Measurements from ENCODE around the gene SYNCRIP. TPM values are rescaled to one million over a fixed set of nuclear protein-coding genes. Genes with fewer than 3 reads are reported as not detected.
"Not testable (repeated sequence)": the region's sequence is repeated elsewhere in the genome, so short reads cannot be mapped to it uniquely, and the experiment has no call there.

The SYNCRIP gene
- 100 to 1,000 TPM; 138 to 139 TPM for total RNA-seq

- Mint-ChIP-seq H3K36me3 (peaks cover 44% of the 10 kb centered on the region), H3K27ac (peak within 1 kb of the TSS; percentile 98), H3K4me1 (ENCODE audit: low read depth) (peaks cover 39% of the 10 kb centered on the region), H3K9me3 (no peaks in the 10 kb centered on the region), H3K4me3 (peak within 1 kb of the TSS; percentile 86), H3K27me3 (no peaks in the 10 kb centered on the region)
- intact Hi-C loops (cut with micrococcal nuclease), result loop anchor here (1.0 to 5.0 kb wide), 4 partner anchors 27 to 181 kb away; no protein-coding TSS in a partner anchor
- POLR2A ChIA-PET, result interaction anchor here (0.6 to 12.8 kb wide), 5 partner anchors 8 to 49 kb away, joined by 3 to 668 read pairs (median 5); partner anchors contain the start of gene SNX14
- CTCF ChIA-PET, result interaction anchor here (1.4 to 4.5 kb wide), 4 partner anchors 28 to 49 kb away, joined by 5 to 34 read pairs (median 14); partner anchors contain the start of gene SNX14
- DNase-seq, result peak; percentile 98
These were observed at the start of gene SYNCRIP for GRCh38 chr6:85642774-85643536. Gene SYNCRIP (minus strand): TSS chr6:85642886. CDS start chr6:85641439, 1,447 bp downstream.

DNA sequence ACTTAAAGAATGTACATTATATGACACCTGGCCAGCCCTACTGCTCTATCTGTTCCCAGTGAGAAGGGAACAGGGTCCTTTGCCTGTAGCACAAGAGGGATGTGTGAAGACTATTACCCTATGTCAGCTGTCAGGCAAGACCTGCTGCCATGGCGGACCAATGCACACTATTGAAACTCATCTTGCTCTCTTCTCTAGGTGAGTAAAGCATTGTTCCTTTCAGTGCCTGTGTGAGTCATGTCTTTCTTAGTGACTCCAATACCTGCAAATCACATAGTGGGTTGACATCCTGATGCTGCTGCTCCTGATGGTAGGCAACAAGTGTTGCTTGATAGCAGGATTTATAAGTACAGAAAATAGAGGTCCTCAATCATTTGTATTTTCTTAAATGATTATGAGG is 48.8 kb upstream of the SYNCRIP start:
- Mint-ChIP-seq H3K36me3 (no peaks in the 10 kb centered on the region), H3K9me3 (no peaks in the 10 kb centered on the region), H3K27ac (no peak overlapping the region), H3K4me3 (no peak overlapping the region), H3K4me1 (ENCODE audit: low read depth) (no peaks in the 10 kb centered on the region), H3K27me3 (no peaks in the 10 kb centered on the region)
- no peak for DNase-seq
- ChIA-PET POLR2A (no interaction called here), CTCF (no interaction called here)
- intact Hi-C loops (cut with micrococcal nuclease), result no loop called here

GRCh38 chr6:85690071-85690470 is 47.4 kb upstream of the SYNCRIP start:
- Mint-ChIP-seq H3K27ac (no peak overlapping the region), H3K4me1 (ENCODE audit: low read depth) (no peaks in the 10 kb centered on the region), H3K36me3 (no peaks in the 10 kb centered on the region), H3K27me3 (no peaks in the 10 kb centered on the region), H3K9me3 (no peaks in the 10 kb centered on the region), H3K4me3 (no peak overlapping the region)
- POLR2A ChIA-PET, result no interaction called here
- CTCF ChIA-PET, result no interaction called here
- intact Hi-C loops (cut with micrococcal nuclease), result no loop called here
- no peak for DNase-seq

DNA sequence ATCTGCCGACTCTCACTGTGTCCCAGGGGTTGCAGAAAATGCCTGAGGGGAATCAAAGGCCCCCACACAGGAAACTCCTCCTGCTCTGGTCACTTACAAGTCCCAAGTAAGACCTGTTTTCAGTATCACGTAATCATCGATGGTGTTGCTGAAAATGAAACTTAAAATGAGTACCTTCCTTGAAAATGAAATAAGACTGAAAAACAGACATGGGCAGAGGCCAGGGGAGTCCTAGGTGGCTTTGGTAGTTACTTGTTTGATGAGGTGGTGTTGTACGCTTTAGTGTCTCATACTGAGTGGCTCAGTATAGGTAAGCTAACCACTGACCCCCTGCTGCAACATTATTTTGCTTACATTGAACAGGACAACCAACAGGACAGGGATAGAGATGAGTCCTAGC is 43.0 kb upstream of the SYNCRIP start:
- intact Hi-C loops (cut with micrococcal nuclease), result no loop called here
- ChIA-PET POLR2A (no interaction called here), CTCF (no interaction called here)
- DNase-seq, result no peak
- Mint-ChIP-seq H3K4me1 (ENCODE audit: low read depth) (no peaks in the 10 kb centered on the region), H3K27me3 (no peaks in the 10 kb centered on the region), H3K27ac (no peak overlapping the region), H3K4me3 (no peak overlapping the region), H3K9me3 (peaks cover 5% of the 10 kb centered on the region), H3K36me3 (peaks cover 2% of the 10 kb centered on the region)

- intact Hi-C loops (cut with micrococcal nuclease), result no loop called here
- no peak for DNase-seq
- H3K4me3 Mint-ChIP-seq, result no peak overlapping the region
- ChIA-PET POLR2A (no interaction called here), CTCF (no interaction called here)
- peaks cover 5% of the 10 kb centered on the region for H3K9me3 Mint-ChIP-seq
- H3K4me1 Mint-ChIP-seq (ENCODE audit: low read depth), result peaks cover 4% of the 10 kb centered on the region
- no peaks in the 10 kb centered on the region for H3K27me3 Mint-ChIP-seq
- peaks cover 5% of the 10 kb centered on the region for H3K36me3 Mint-ChIP-seq
- no peak overlapping the region for H3K27ac Mint-ChIP-seq
These were observed 42.1 kb upstream of the SYNCRIP start for GRCh38 chr6:85684809-85685171.

GRCh38 chr6:85684133-85684808 is 41.6 kb upstream of the SYNCRIP start:
- H3K36me3 Mint-ChIP-seq, result peaks cover 7% of the 10 kb centered on the region
- H3K27ac Mint-ChIP-seq, result no peak overlapping the region
- H3K4me1 Mint-ChIP-seq (ENCODE audit: low read depth), result peaks cover 6% of the 10 kb centered on the region
- ChIA-PET POLR2A (no interaction called here), CTCF (no interaction called here)
- DNase-seq, result no peak
- intact Hi-C loops (cut with micrococcal nuclease), result no loop called here
- H3K27me3 Mint-ChIP-seq, result no peaks in the 10 kb centered on the region
- no peak overlapping the region for H3K4me3 Mint-ChIP-seq
- peaks cover 5% of the 10 kb centered on the region for H3K9me3 Mint-ChIP-seq

DNA sequence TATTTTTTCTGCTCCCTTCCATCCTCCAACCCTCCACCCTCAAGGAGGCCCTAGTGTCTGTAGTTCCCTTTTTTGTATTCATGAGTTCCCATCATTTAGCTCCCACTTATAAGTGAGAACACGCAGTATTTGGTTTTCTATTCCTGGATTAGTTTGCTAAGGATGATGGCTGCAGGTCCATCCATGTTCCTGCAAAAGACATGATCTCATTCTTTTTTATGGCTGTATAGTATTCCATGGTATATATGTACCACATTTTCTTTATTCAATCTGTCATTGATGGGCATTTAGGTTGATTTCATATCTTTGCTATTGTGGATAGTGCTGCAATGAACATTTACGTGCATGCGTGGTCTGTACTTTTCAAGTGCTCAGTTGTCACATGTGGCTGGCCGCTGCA is 39.2 kb upstream of the SYNCRIP start:
- POLR2A ChIA-PET, result interaction anchor here (1.1 kb wide), 1 partner anchor 39 kb away, joined by 5 read pairs; the partner anchor contains the start of gene SYNCRIP
- H3K27me3 Mint-ChIP-seq; H3K4me1 Mint-ChIP-seq (ENCODE audit: low read depth); CTCF ChIA-PET; H3K27ac Mint-ChIP-seq; H3K4me3 Mint-ChIP-seq; DNase-seq; H3K9me3 Mint-ChIP-seq; intact Hi-C loops (cut with micrococcal nuclease): not testable (repeated sequence)
- peaks cover 24% of the 10 kb centered on the region for H3K36me3 Mint-ChIP-seq

- Mint-ChIP-seq H3K4me3 (peak overlapping the region; percentile 95), H3K27me3 (no peaks in the 10 kb centered on the region), H3K27ac (no peak overlapping the region), H3K9me3 (peaks cover 5% of the 10 kb centered on the region), H3K4me1 (ENCODE audit: low read depth) (peaks cover 19% of the 10 kb centered on the region), H3K36me3 (peaks cover 39% of the 10 kb centered on the region)
- ChIA-PET CTCF (no interaction called here), POLR2A (no interaction called here)
- no peak for DNase-seq
- intact Hi-C loops (cut with micrococcal nuclease), result no loop called here
These were observed 37.7 kb upstream of the SYNCRIP start for GRCh38 chr6:85680388-85680787.

DNA sequence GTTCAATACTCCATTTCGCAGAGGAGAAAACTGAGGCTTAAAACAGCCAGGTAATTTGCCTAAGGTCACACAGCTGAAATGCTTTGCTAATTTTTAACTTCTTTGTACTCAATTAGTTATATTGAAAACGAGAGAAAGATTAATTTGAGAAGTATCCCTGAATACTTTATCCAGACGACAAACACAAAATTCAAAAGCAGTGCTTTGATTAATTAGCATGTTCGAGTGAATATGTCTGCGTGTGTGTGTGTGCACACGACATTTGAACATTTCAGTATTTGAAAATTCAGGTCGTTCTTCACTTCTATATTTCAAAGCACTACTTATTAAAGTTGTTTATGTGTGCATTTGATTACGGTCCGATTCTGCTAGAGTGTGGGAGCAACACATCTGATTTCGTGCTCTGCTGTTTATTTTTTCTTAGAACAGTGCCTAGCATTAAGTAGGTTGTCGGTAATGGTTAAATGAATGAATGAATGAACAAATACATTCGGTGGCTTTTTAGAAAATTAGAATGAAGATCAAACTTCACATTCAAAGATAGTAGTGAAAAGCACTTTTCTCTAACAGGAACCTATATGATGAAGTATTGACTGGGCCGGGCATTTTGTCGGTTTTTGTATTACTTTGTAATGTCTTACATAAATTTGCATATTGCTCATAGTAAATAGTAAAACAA is 36.9 kb upstream of the SYNCRIP start:
- POLR2A ChIA-PET, result interaction anchor here (1.0 to 10.9 kb wide), 9 partner anchors 10 to 230 kb away, joined by 3 to 668 read pairs (median 5); partner anchors contain the start of genes NT5E, SNX14 and SYNCRIP
- CTCF ChIA-PET, result interaction anchor here (3.3 kb wide), 1 partner anchor 38 kb away, joined by 34 read pairs; the partner anchor contains the start of gene SYNCRIP
- peaks cover 27% of the 10 kb centered on the region for H3K4me1 Mint-ChIP-seq (ENCODE audit: low read depth)

DNA sequence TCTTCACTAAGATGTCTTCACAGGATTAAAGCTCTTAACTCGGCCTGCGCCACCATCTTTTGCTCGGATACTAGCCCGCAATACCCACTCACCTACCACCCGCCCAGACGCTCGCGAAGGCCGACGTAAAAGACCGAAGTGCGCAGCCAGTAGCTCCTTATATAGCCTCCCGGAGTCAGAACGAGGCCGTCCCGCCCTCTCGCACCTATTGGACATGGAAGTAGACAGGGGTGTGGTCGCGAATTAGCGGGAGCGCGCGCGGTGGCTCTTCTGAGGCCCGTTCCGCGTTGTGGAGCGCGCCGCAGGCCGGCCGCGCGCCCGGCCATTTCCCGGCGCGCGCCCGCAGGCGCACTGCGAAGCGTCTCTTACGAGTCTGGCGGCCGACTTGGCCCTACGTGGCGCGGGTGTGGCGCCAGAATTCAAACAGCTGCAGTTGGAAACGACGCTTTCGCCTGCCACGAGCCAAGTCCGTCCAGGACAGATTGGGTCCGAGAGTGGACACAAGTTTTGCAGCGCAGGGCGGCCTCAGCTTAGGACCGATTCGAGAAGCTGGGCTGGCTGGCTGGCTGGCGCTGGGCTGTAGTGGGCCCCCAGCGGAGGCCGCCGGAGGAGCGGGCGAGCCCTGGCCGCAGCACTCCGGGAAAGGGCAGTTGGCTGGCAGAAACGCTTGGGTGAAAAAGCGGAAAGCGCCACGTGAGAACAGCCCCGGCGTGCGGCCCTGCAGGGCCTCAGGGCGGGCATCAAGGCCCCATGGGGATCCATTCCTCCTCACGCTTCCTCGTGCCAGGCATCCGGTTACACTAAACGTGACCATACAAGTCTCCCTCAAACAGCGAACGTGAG is 36.1 kb upstream of the SYNCRIP start:
- DNase-seq, result peak; percentile 98
- Mint-ChIP-seq H3K4me1 (ENCODE audit: low read depth) (peaks cover 34% of the 10 kb centered on the region), H3K4me3 (peak overlapping the region; percentile 95), H3K9me3 (peaks cover 5% of the 10 kb centered on the region), H3K27ac (peak overlapping the region; percentile 90), H3K36me3 (peaks cover 53% of the 10 kb centered on the region), H3K27me3 (no peaks in the 10 kb centered on the region)
- intact Hi-C loops (cut with micrococcal nuclease), result loop anchor here (1.0 to 2.0 kb wide), 6 partner anchors 9 to 1730 kb away; partner anchors contain the start of genes CEP162 and ZNF292
- ChIA-PET POLR2A (interaction anchor here (0.6 to 10.9 kb wide), 14 partner anchors 9 to 1911 kb away, joined by 3 to 668 read pairs (median 4); partner anchors contain the start of genes NT5E, ORC3, RARS2 and SNX14), CTCF (interaction anchor here (0.7 to 3.3 kb wide), 5 partner anchors 9 to 86 kb away, joined by 3 to 34 read pairs (median 6); partner anchors contain the start of gene SYNCRIP)

More for the DNA sequence above, 36.9 kb upstream of the SYNCRIP start:
- intact Hi-C loops (cut with micrococcal nuclease), result loop anchor here (1.0 to 2.0 kb wide), 3 partner anchors 1453 to 1729 kb away; partner anchors contain the start of genes CEP162 and ZNF292
- Mint-ChIP-seq H3K9me3 (peaks cover 5% of the 10 kb centered on the region), H3K27me3 (no peaks in the 10 kb centered on the region), H3K36me3 (peaks cover 47% of the 10 kb centered on the region), H3K4me3 (peak overlapping the region; percentile 95), H3K27ac (peak overlapping the region; percentile 90)
- DNase-seq, result no peak

DNA sequence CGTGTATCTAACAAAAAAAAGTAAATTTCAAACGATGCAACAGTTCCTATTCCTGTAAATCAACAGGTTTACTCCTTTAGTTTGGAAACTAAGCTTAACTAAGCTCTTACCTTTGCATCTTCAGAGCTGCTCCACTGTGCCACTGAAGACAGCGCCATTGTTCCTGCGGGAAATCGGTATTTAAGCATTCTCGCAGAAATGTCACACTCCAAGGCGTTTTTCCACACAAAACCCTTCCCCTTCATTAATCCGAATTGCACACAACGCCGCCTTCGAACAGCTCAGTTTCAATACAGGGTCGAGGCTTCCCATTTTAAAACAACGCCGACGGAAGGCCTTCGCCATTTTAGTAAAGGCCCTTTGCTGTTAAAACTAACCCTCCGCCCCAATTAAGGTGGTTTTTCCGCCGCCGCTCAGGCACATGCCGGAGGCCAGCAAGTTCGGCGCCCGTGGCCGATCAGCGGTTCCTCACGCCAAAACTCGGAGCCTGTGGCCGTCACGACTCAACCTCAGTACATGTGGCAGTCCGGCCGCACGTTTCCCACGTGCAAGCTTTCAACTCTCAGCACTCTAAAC is 35.4 kb upstream of the SYNCRIP start:
- POLR2A ChIA-PET, result interaction anchor here (0.6 to 10.9 kb wide), 17 partner anchors 8 to 1911 kb away, joined by 3 to 668 read pairs (median 4); partner anchors contain the start of genes NT5E, ORC3, RARS2 and SNX14
- H3K4me1 Mint-ChIP-seq (ENCODE audit: low read depth), result peaks cover 41% of the 10 kb centered on the region
- H3K4me3 Mint-ChIP-seq, result peak overlapping the region; percentile 95
- H3K27me3 Mint-ChIP-seq, result no peaks in the 10 kb centered on the region
- peaks cover 5% of the 10 kb centered on the region for H3K9me3 Mint-ChIP-seq
- CTCF ChIA-PET, result interaction anchor here (0.7 to 3.3 kb wide), 5 partner anchors 8 to 85 kb away, joined by 3 to 34 read pairs (median 6); partner anchors contain the start of gene SYNCRIP
- peaks cover 60% of the 10 kb centered on the region for H3K36me3 Mint-ChIP-seq
- peak overlapping the region; percentile 90 for H3K27ac Mint-ChIP-seq
- intact Hi-C loops (cut with micrococcal nuclease), result loop anchor here (1.0 to 2.0 kb wide), 5 partner anchors 8 to 1731 kb away; partner anchors contain the start of gene CEP162
- DNase-seq, result no peak
